ENCODE data around the gene GRID2.

GRID2 gene

GRCh38 chr4:92812652-92813051 lies 508.9 kb downstream of the GRID2 start:
- no peak for TF ChIP-seq CTCF (IDR thresholded peaks at IDR 0.05)

GRCh38 chr4:92814677-92815076 lies 510.9 kb downstream of the GRID2 start:
- TF ChIP-seq CTCF (IDR thresholded peaks at IDR 0.05), result no peak

- no peak for TF ChIP-seq CTCF (IDR thresholded peaks at IDR 0.05)
Measured at GRCh38 chr4:92825256-92825655, 521.5 kb downstream of the GRID2 start.

- TF ChIP-seq CTCF (IDR thresholded peaks at IDR 0.05), result no peak
Measured at GRCh38 chr4:92825791-92826190, 522.0 kb downstream of the GRID2 start.

GRCh38 chr4:92830771-92831170 lies 527.0 kb downstream of the GRID2 start:
- no peak for TF ChIP-seq CTCF (IDR thresholded peaks at IDR 0.05)

- TF ChIP-seq CTCF (IDR thresholded peaks at IDR 0.05), result no peak
Measured at GRCh38 chr4:92840880-92841279, 537.1 kb downstream of the GRID2 start.

- no peak for TF ChIP-seq CTCF (IDR thresholded peaks at IDR 0.05)
Measured at GRCh38 chr4:92843784-92844183, 540.0 kb downstream of the GRID2 start.

GRCh38 chr4:92847026-92847425 lies 543.3 kb downstream of the GRID2 start:
- TF ChIP-seq CTCF (IDR thresholded peaks at IDR 0.05), result no peak

Measured in LNCAP (cell line).